Hepatocyte (in vitro differentiated cells): ENCODE data around the gene ASIC1.
"Not testable (repeated sequence)": the region's sequence is repeated elsewhere in the genome, so short reads cannot be mapped to it uniquely, and the experiment has no call there.

Experiments
- CTCF ChIP-seq: fragments of 200-600 bp; sonication (generic); IDR thresholded peaks from 2 replicates; pipeline ENCODE4 v1.5.1; 2016; ENCODE audit warnings: antibody characterized with exemption, mild to moderate bottlenecking; ENCODE audit not compliant: poor library complexity
- EZH2 ChIP-seq: fragments of 200-600 bp; sonication (generic); IDR thresholded peaks from 2 replicates; pipeline ENCODE4 v1.6.1; 2016; ENCODE audit warnings: antibody characterized with exemption, mild to moderate bottlenecking, borderline replicate concordance

- not testable (repeated sequence) for TF ChIP-seq CTCF, EZH2
Observed at GRCh38 chr12:50084409-50084774, 27.0 kb downstream of the ASIC1 start.
